Femur (tissue), 1 donor: Measurements from ENCODE around the gene ELMO1.

ENCODE experiments used
- DNase-seq: peaks from one replicate; pipeline ENCODE4 v3.0.0-alpha.2; 2017

Gene ELMO1

GRCh38 chr7:37038706-37039105, 410.0 kb downstream of the ELMO1 start:
- no peak for DNase-seq

GRCh38 chr7:37037286-37037685, 411.4 kb downstream of the ELMO1 start:
- no peak for DNase-seq

- DNase-seq, result no peak
Measured at GRCh38 chr7:37035631-37036030, 413.0 kb downstream of the ELMO1 start.

GRCh38 chr7:37033141-37033540, 415.5 kb downstream of the ELMO1 start:
- no peak for DNase-seq

- DNase-seq, result no peak
Measured at GRCh38 chr7:37032258-37032601, 416.4 kb downstream of the ELMO1 start.

GRCh38 chr7:37031571-37032257, 416.9 kb downstream of the ELMO1 start:
- DNase-seq, result peak; percentile 82

GRCh38 chr7:37028909-37029440, 419.7 kb downstream of the ELMO1 start:
- no peak for DNase-seq

GRCh38 chr7:37027557-37028341, 420.9 kb downstream of the ELMO1 start:
- no peak for DNase-seq

- no peak for DNase-seq
Measured at GRCh38 chr7:37027104-37027503, 421.6 kb downstream of the ELMO1 start.

GRCh38 chr7:37018954-37019353, 429.7 kb downstream of the ELMO1 start:
- no peak for DNase-seq

GRCh38 chr7:37016064-37016878, 432.4 kb downstream of the ELMO1 start:
- no peak for DNase-seq

GRCh38 chr7:37015353-37016034, 433.2 kb downstream of the ELMO1 start:
- DNase-seq, result no peak

GRCh38 chr7:37013771-37014170, 434.9 kb downstream of the ELMO1 start:
- no peak for DNase-seq

GRCh38 chr7:37011151-37011890, 437.3 kb downstream of the ELMO1 start:
- no peak for DNase-seq

GRCh38 chr7:37009125-37009675, 439.5 kb downstream of the ELMO1 start:
- no peak for DNase-seq

- no peak for DNase-seq
Measured at GRCh38 chr7:37007691-37008090, 441.0 kb downstream of the ELMO1 start.

GRCh38 chr7:37007268-37007667, 441.4 kb downstream of the ELMO1 start:
- peak; percentile 25 for DNase-seq

GRCh38 chr7:37006764-37007163, 441.9 kb downstream of the ELMO1 start:
- DNase-seq, result no peak

- DNase-seq, result no peak
Measured at GRCh38 chr7:37000511-37000910, 448.2 kb downstream of the ELMO1 start.

- DNase-seq, result peak; percentile 29
Measured at GRCh38 chr7:36999626-37000485, 448.8 kb downstream of the ELMO1 start.

GRCh38 chr7:36995776-36996175, 452.9 kb downstream of the ELMO1 start:
- no peak for DNase-seq
